Thyroid gland (tissue), 4 donors: ENCODE data around the gene NCKAP5.

Source experiments
- CTCF ChIP-seq, 6 experiments: fragments of 200-600 bp in 3 of 6; fragments of 450-650 bp in 3 of 6; sonication (generic) in 3 of 6; IDR thresholded peaks; one replicate each; pipeline ENCODE4 v1.5.1; 2016 to 2019; ENCODE audit warnings: antibody characterized with exemption in 6 of 6, mild to moderate bottlenecking in 2 of 6, inconsistent platforms in 1 of 6, moderate library complexity in 1 of 6
- POLR2A ChIP-seq, 2 donors: fragments of 450-650 bp; IDR thresholded peaks; one replicate each; pipeline ENCODE4 v1.6.1; 2017; ENCODE audit warnings: antibody characterized with exemption in 2 of 2, mild to moderate bottlenecking in 2 of 2, moderate library complexity in 1 of 2

- TF ChIP-seq POLR2A (IDR thresholded peaks at IDR 0.05), result no peak
- TF ChIP-seq CTCF (IDR thresholded peaks at IDR 0.05), result peak in 4 of 6 experiments; percentile 19 to 78 (median 60)
Measured at GRCh38 chr2:132651115-132652045, 916.9 kb downstream of the NCKAP5 start.
